Measurements from ENCODE around the gene RPH3AL. TPM values are rescaled to one million over a fixed set of nuclear protein-coding genes. Genes with fewer than 3 reads are reported as not detected.

RPH3AL gene
- total and polyA plus RNA-seq, 9 donors, result 5.8 to 43.8 (median 21.0) TPM

GRCh38 chr17:283911-284675 lies 68.5 kb downstream of the RPH3AL start:
- no peaks in the 10 kb centered on the region for H3K4me1 ChIP-seq (ENCODE audit: insufficient read depth)
- H3K36me3 ChIP-seq, result no peaks in the 10 kb centered on the region
- WGBS, 3 donors, result 83 to 89% (median 87%) methylated on average over 23 to 25 of the region's 25 CpGs
- no peak overlapping the region for H3K4me3 ChIP-seq
- no peaks in the 10 kb centered on the region for H3K9me3 ChIP-seq
- no peaks in the 10 kb centered on the region for H3K27me3 ChIP-seq
- DNase-seq, result peak in 3 of 5 donors; percentile 12 to 27 (median 13)
- intact Hi-C loops (cut with DNase I), result no loop called here
- TF ChIP-seq CTCF (IDR thresholded peaks at IDR 0.05), result no peak
- TF ChIP-seq POLR2A (IDR thresholded peaks at IDR 0.05), result no peak
- TF ChIP-seq EP300 (IDR thresholded peaks at IDR 0.05), result no peak
- no peak overlapping the region for H3K27ac ChIP-seq

GRCh38 chr17:282912-283882 lies 69.4 kb downstream of the RPH3AL start:
- TF ChIP-seq POLR2A (IDR thresholded peaks at IDR 0.05), result no peak
- TF ChIP-seq CTCF (IDR thresholded peaks at IDR 0.05), result no peak
- TF ChIP-seq EP300 (IDR thresholded peaks at IDR 0.05), result no peak
- H3K27ac ChIP-seq, result no peak overlapping the region
- H3K4me1 ChIP-seq (ENCODE audit: insufficient read depth), result no peaks in the 10 kb centered on the region
- H3K36me3 ChIP-seq, result no peaks in the 10 kb centered on the region
- WGBS, 3 donors, result 84 to 89% (median 85%) methylated on average over 28 of the region's 28 CpGs
- DNase-seq, result peak in 3 of 5 donors; percentile 12 to 25 (median 17)
- no peaks in the 10 kb centered on the region for H3K9me3 ChIP-seq
- H3K27me3 ChIP-seq, result no peaks in the 10 kb centered on the region
- intact Hi-C loops (cut with DNase I), result no loop called here
- no peak overlapping the region for H3K4me3 ChIP-seq

- DNase-seq, result peak in 3 of 5 donors; percentile 9 to 19 (median 10)
- H3K27ac ChIP-seq, result no peak overlapping the region
- TF ChIP-seq POLR2A (IDR thresholded peaks at IDR 0.05), result no peak
- TF ChIP-seq EP300 (IDR thresholded peaks at IDR 0.05), result no peak
- TF ChIP-seq CTCF (IDR thresholded peaks at IDR 0.05), result no peak
- H3K27me3 ChIP-seq, result no peaks in the 10 kb centered on the region
- H3K36me3 ChIP-seq, result no peaks in the 10 kb centered on the region
- H3K4me3 ChIP-seq, result no peak overlapping the region
- intact Hi-C loops (cut with DNase I), result no loop called here
- H3K4me1 ChIP-seq (ENCODE audit: insufficient read depth), result no peaks in the 10 kb centered on the region
- WGBS, 3 donors, result 80 to 87% (median 83%) methylated on average over 32 of the region's 32 CpGs
- H3K9me3 ChIP-seq, result no peaks in the 10 kb centered on the region
These were observed 70.4 kb downstream of the RPH3AL start for GRCh38 chr17:282000-282911.

All from ovary (tissue), 9 donors.